Measurements from ENCODE around the gene TNRC18.
A peak's percentile ranks its signal among the peaks of the same experiment; 100 is the strongest.

Gene TNRC18

DNA sequence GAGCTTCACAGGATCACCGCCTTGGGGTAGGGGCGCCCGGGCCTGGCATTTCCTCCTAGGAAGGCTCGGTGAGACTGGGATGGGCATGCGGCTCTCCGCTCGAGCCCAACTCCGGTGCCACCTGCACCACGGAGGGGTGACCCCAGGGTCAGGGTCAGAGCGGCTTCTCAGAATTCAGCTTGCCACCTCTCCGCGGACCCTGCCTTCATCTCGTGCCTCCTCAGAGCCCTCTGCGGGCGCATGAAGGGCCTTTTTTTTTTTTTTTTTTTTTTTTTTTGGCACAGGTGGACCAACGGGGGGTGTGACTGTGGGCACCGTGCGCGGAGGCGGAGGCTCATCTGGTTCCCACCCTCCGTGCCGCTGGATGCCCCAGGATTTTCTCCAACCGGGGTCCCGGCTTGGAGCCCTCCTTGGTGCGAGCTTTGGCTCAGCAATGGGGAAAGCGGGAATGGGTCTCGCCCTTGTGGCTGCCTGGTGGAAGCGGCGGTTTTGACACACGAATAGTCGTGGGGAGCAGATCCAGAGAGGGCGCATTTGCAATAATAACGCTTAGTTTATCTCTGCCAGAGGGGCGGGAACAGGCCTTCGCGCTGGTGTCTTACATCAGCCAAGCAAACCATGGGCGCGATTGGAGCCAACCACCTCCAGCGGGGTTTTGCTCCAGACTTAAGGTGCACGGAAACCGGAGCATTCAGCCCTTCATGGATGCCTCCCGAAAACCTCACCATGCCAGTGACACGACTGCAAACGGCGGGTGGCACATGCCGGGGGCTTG, 5.0 kb upstream of the TNRC18 start:
- peak; percentile 91 for DNase-seq (ENCODE audit: low spot score)

DNA sequence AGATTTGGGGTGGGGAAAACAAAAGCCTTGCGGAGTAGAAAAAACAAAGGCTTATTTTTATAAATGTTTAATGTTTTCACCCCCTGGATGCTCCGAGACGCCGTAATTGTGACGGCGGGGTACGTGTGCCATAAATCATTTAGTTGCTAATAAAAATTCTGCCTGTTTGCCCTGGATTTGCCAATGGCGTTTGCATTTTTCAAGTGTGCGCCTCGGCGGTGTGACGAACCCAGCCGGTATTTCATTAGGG, 2.5 kb upstream of the TNRC18 start:
- no peak for DNase-seq (ENCODE audit: low spot score)

DNA sequence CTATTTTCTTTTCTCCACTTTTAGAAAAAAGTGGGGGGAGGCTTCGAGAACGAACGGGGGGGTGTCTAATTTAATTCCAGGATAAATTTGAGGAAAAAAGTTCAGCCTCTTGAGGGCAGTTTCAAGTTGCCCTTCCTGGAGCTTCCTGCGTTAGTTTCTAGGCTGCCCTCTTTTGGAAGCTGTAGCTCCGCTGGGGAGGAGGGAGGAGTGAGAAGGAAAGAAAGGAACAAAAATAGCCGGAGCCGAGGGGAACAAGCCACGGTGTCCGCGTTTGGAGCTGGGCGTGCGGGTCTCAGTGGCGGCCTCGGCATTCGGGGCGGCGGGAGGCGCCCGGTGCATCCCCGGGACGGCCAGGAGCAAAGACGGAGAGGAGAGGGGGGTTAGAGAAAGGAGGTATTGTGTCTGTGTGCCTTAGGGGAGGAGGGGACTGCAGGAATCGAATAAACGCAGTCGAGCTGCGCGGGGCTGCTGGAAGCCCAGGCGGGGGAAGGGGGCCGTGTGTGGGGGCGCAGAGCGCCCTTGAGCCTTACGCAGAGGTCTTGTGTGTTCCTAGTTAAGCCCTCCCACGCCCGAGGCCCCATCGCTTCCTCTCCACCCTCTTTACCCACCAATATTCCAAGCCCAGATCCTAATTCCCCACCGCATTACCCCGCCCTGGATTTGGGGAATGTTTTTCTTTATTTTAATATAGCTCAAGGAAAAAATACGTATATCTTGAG, 2.0 kb upstream of the TNRC18 start:
- peak; percentile 94 for DNase-seq (ENCODE audit: low spot score)

DNA sequence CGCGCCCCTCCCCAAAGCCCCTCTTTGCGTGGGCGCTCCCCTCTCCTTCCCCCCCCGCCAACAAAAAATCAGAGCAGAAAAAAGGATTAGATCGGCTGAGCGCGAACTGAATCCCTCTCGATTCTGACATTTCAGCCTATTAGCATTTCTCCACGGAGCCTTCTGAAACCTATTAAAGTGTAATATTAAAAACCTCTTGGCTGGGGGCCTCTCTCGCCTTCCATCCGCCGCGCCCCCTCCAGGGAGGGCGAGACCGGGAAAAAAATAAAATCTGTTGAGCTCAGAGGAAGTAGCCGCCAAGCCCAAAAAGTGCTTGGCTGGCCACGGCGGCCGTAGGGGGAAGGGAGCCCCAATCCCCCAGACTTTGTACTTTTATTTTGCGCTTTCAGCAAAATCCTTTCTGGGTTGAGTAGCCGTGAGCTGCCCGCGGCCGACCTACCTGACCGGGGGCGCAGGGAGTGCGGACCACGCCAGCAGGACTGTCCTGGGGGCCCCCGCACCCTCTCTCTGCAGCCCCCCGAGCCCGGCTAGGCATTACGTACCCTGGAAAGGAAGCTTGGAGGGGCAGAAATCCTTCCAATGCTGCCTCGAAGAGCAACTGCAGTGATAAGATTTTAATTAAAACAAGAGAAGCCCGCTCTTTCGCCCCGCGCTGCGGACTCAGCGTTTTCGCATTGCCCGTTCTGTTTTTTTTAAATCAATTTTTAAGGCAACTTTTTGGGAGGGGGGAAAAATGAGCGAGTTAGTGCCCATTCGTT, 1.3 kb upstream of the TNRC18 start:
- DNase-seq (ENCODE audit: low spot score): peak; percentile 55

DNA sequence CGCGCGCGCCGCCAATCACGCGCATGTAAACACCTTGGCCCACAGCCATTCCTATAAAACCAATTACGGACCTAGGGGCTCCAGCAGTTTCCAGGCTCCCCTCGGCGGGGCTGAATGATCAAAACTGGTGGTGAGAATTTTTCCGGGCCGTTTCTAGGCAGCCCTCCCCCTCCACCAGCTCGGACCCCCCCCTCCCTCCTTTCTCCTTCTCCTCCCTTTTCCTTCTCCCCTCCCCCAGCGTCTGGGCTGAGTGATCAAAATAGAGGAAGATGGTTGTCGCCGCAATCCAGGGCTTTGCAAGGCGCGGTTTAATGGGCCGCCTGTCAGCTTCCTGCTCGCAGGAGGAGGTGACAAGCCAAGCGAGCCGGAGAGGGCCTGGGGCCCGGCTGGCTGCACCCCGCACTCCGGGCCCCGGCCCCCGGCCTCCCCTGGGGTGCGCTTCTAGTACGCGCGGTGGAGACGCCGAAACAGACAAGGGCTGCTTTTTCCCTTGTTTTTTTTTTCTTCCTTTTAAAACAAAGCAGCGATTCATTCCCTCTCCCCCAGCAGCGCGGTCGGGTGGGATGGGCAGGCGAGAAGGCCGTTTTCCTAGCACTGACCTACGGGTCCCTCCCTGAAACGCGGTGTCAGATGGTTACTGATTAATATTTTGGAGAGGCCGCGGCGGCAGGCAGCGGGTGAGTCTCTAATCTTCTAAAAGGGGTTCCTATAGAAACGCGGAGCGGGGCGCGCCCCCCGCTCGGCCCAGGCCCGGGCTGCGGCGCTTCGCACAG, 528 bp upstream of the TNRC18 start:
- peak; percentile 99 for DNase-seq (ENCODE audit: low spot score)

DNA sequence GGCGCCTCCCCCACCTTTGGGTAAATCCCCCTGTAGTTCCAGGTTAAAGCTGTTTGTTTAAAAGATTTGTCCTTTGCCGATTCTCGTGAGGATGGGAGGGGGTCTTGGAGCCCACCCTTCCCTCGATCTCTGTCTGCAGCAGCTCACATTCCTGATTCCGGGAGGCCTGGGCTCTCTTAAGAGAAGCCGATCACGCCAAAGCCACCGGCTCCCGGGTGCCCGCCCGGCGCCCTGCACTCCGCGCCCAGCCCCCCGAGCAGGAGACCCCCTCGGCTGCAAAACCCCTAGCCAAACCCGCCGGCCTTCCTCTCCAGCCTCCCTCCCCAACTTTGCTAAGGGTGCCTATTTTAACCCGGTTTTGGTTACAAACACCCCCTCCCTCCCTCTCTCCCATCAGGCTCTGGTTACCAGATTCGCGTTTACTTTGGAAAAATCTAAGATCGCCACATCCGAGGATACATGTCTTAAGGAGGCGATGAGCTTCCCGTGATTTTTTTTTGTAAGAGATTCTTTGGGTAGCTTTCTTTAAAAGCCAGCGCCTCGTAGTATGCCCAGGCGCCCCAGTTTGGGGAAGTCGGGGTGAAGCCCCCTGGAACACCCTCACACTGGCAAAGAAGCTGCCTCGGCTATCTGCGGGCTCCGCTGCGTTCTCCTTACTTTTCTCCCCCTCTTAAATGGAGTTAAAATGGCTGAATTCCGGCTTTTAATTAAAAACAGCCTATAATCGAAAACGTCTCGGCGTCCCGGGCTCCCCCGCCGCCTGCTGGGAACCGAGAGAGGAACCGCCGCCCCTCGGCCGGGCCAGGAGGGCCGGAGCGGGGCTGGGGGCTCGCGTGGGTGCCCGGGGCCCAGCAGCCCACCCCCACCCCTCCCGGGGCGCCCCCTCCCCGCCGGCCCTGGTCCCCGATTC, 983 bp downstream of the TNRC18 start:
- DNase-seq (ENCODE audit: low spot score): peak; percentile 36

DNA sequence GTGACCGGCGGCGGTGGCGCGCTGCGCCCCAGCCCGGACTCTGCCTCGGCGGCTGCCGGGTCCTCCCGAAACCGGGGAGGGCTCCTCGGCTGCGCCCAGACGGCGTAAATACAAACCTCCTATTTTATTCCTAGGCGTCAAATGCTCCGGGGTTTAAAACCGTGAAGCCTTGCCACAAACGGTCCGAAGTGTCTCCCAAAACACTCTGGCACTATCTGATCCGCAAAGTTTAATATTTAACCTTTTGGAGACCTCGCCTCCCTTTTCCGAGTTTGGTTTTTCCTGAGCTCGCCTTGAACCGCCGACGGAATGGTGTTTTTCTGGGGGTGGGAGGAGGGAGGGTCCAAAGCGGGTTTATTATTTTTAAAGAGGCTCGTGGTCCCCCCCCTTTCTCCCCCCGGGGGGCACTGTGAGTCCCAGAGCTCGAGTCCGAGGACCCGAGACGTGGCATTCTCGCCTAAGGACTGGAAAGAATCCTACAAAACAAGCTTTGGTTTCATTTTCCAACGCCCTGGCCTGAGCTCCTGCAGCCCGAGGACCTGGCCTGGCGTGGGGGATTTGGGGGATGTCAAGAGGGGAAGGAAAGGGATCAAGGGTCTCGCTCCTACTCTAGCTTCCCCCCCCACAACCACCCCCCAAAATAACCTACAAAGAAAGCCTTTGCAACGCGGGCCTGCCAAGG, 1.8 kb downstream of the TNRC18 start:
- DNase-seq (ENCODE audit: low spot score): peak; percentile 73

DNA sequence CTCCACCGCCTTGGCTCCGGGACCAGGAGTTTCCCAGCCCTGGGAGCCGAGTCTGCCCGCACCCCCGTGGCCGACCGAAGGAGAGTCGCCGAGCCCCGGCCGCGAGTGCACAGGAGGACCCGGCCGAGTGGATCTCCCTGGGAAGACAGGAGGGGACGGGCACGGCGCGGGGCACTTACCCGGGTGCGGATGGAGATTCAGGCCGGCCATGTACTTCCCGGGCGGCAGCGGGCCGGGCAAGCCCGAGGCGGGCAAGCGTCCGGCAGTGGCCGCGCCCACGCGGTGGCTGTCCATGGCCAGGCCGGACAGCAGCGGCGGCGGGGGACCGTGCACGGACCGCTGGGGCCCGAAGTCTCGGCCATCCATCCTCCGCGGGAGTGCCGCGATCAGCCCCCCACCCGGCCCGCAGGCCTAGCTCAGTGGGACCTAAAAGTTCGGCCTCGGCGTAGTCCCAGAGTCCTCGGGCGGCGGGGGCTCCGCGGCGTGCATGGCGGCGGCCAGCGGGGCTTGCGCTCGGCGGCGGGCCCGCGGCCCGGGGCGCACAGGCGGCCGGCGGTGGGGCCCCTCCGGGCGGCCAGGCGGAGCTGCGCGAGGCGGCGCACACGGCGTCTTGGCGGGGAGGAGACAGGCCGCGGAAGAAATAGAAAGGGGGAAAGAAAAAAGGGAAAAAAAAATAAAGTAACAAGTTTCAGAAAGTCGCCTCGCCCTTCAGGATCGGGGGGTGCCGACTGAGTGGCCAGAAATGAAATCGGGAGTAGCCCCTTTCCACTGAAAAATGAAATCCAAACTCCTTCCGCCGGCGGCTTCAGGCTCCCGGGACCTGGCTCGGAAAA, 2.5 kb downstream of the TNRC18 start:
- DNase-seq (ENCODE audit: low spot score): peak; percentile 19

DNA sequence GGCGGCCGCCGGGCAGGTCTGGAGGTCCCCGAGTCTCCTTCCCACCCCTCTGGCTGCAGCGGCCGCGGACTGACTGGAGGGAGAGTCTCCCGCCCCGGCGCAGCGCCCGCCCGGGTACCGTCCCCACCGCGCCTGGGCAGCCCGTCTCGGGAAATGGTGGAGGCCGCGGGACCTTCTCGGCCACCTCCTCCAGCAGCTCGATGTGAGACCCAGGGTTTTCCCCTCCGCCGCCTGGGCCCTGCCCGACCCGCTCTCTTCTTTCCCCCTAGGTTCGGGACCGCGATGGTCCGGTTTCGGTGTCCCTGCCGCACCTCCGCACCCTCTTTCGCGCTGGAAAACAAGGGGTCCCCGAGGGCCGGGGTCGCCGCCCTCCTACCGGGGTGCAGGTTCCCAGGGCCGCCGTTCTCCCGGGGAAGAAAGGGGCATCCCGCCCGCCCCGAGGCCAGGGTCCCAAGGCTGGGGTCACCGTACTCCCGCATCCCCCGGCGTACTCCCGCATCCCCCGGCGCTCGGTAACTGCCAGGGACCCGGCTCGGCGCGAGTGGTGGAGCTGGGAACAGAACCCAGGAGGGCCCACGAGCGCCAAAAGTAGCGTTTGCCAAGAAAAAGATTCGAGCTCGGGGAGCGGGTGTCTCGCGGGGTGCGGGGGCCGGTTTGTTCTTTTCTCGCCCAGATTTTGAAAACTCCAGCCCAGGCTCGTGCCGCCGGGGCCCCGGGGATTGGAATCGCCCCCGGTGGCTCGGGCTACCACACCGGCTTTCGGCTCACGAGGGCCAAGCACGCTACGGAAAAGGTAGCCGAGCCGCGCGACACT, 3.4 kb downstream of the TNRC18 start:
- peak; percentile 21 for DNase-seq (ENCODE audit: low spot score)

DNA sequence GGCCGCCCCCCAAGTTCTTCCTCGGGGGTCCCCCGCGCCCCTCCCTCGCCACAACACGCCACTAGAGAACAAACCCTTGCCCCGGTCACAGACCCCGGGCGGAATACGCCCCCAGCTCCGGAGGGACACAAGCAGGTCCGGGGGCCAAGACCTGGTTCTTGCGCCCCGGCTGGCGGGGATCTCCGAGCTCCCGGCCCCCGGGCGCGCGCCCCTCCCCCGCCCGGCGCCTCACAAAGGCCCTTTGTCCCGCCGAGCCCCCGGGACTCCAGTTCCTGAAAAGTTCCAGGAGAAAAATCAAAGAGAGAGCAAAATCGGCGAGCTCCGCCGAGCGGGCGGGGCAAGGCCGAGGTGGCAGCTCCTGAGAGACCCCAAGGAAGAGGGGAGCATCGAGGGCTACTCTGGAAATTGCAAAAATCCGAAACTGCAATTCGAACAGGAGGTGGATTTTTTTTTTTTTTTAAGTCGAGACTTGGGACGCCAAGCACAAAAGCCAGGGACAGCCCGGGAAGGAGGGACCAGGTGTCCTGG, 4.0 kb downstream of the TNRC18 start:
- DNase-seq (ENCODE audit: low spot score): peak; percentile 30

DNA sequence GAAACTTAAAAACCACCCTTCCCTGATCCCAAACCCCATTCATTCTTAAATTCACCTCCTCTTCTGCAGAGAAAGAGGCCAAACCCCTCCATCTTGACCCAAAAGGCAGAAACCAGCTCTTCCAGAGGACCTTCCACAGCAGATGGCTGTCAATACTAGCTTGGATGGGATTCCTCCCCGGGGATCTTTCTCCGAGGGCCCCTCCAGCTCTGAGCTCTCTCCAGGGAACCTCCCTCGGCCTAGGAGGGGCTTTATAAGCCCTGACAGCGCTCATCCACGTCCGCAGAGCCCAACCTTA, 5.4 kb downstream of the TNRC18 start:
- no peak for DNase-seq (ENCODE audit: low spot score)

DNA sequence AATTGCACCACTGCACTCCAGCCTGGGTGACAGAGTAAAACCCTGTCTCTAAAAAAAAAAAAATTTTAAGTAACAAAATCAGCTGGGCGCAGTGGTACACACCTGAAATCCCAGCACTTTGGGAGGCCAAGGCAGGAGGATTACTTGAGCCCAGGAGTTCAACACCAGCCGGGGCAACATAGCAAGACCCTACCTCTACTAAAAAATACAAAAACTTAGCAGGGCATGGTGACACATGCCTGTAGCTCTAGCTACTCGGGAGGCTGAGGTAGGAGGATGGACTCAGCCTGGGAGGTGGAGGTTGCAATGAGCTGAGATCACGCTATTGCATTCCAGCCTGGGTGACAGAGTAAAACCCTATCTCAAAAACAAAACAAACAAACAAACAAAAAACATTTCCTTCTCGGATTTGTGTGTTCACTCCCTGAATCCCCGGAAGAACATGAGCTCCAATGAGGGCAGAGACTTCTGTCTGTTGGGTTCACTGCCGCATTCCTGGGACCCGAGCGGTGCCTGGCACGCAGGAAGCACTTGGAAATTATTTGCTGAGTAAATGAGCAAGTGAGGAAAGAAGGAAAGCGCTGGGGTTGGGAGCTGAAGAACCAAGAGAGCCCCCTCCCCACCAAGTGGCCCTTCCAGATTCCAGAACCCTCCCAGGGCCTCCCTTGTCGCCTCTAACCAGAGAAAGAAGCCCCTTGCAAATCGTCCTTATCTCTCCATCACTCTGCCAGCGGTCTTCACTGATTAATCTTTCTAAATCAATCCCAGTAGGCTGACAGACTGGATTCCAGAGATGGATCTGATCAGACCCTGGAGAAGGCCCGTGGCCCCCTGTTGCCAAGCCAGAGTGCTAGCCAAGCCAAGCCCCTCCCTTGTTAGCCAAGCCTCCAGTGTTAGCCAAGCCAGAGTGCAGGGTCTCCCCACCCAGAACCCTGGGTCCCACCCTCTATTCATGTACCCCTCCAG, 6.2 kb downstream of the TNRC18 start:
- DNase-seq (ENCODE audit: low spot score): no peak

DNA sequence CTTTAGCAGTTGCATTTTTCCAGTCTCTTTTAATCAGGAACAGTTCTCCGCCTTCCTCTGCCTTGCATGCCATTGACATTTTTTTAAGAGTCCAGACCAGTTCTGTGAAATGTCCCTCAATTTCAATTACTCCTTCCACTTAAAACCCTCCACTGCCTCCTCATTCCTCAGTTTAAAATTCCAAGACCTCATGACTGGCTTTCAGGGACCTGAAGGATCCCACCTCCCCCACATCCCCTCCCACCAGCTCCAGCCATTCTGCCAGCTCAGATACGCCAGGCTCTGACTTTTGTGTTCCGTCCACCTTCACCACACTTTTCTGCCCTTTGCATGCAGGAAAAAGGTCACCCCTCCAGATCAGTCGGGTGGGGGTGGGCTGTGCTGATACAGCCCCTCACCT, 8.7 kb downstream of the TNRC18 start:
- no peak for DNase-seq (ENCODE audit: low spot score)

DNA sequence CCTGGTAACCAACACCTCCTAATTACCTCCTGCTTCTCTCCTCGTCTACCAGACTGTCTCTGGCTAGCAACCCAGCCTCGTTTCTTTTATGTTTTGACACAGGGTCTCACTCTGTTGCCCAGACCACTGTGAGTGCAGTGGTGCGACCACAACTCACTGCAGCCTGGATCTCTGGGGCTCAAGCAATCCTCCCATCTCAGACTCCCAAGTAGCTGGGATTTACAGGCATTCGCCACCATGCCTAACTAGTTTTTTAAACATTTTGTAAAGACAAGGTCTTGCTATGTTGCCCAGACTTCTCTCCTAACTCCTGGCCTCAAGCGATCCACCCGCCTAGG, 10.2 kb downstream of the TNRC18 start:
- DNase-seq (ENCODE audit: low spot score): no peak

DNA sequence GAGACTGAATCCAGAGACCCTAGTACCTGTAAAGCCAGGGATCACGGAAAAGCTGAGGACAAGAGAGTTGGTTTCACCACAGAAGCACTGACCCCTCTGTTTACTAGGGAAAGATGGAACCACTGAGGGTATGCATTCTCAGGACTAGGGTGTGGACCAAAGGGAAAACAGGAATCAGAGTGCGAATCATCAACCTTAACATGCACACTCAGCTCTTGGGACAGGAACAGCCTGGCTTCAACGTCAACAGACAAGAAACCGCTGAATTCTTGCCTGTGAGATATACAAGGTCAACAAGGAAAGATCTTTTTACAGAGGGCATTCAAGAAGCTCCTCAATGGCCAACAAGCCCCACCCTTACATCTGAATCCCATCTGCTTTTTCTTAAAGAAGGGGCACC, 14.9 kb downstream of the TNRC18 start:
- DNase-seq (ENCODE audit: low spot score): no peak

DNA sequence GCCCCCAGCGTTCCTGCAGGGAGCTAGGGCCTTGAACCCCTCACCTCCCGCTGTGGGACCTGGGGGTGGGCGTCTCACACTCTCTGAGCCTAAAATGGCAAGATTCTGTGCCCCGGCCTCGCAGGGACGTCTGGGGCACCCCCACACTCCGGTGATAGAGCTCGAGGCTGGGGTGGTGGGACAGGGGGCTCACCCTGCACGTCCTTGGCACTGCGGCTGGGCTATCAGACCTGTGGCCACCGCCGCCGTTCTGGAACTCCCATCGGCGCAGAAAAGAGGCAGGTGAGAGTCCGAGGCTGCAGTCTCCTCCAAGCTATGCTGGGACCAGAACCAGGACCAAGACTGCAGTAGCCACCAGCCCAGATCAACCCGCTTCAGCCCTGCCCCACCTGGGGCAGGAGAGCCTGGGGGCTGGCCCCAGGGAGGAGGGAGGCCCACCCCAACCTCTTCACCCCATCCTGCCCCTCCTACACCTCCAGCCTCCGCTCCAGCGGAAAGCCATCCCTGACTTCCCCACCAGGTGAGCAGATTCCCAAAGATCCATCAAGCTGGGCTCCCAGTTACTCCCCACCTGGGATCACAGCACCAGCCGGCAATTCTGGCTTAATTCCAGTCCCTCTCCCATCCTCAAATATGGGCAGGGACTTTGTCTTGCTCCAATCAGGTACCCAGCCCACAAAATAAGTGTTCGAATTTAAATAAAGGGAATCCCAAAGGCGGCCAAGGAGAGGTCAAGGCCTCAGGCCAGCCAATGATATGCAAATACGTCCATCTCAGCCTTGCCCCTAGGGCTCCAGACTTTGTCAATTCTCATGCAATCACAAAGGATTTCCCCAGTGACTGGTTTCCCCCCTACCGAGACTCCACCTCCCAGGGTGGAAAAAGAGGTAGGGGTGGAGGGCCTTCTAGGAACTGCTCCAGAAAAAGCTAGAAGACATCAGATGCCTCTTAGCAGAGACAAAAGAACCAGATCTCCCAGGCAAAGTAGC, 16.4 kb downstream of the TNRC18 start:
- DNase-seq (ENCODE audit: low spot score): no peak

DNA sequence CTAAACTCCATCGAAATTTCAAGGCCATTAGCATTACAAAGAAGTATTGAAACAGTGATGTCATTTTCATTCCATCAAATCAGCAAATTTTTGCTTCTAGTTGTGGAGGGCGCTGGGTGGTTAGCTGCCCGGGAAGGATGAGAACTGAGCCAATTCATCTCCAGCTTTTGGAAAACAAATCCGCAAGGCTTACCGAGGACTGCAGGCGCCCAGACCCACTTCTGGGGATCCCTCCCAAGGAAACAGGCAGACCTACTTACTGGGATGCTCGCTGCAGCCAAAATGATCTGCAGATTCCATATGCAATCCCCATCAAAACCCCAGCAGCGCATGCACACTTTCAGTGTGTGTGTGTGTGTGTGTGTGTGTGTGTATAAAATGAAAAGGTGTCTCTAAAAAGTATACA, 19.2 kb downstream of the TNRC18 start:
- DNase-seq (ENCODE audit: low spot score): no peak

Measured in SW480 (cell line).